ENCODE results near the gene VAV2. TPM values are rescaled to one million over a fixed set of nuclear protein-coding genes. Genes with fewer than 3 reads are reported as not detected.

The VAV2 gene
- total and polyA plus RNA-seq, 11 donors = 3.3 to 9.9 (median 5.3) TPM

DNA sequence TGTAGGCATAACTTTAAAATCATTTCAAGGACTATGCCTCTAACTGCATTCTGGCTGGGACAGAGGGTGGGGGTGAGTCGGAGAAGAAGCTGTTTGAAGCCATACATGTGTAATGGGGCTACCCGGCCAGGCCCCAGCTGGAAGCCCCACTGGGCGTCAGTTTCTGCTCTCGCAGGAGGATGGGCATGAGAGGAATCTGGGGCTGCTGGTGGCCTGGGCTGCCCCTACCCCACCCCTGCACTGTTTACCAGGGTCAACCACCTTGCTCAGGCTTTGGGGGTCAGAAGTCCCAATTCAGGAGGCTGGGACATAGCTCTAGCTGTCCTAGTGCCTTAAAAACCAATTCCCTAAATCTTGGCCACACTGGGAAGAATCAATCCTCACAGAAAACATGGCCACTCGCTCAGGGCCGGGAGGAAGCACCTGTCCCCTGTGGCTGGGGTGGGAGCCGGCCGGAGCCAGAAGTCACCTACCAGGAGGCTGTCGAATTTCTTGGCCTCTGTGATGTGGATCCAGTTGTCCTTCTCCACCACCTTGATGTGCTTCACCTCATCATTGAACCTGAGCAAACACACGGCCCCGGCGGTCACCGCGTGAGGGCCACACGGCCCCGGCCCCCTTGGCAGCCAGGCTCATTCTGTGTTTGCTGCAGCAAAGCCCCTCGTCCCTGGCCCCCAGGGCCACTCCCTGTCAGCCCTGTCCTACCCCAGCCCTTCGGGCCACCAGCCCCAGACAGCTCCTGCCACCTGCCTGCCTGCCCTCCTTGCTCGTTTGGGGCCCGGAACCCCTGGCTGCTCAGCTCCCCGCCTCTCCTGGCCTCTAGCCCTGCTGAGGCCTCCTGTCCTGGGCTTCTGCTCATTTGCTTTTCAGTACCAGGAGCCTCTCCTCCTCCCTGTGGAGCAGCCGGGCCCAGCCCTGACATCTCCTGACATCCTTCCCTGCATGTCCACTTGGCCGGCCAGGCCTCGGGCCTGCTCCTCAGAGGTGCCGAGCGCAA is 220.3 kb downstream of the VAV2 start:
- DNase-seq (peak in 4 of 5 donors; percentile 1 to 33 (median 16)), ATAC-seq (no peak)
- no peaks in the 10 kb centered on the region for H3K27me3 ChIP-seq
- H3K4me1 ChIP-seq = peaks cover 0 to 9% (median 0%) of the 10 kb centered on the region in 12 donors
- no peak for TF ChIP-seq POLR2A (IDR thresholded peaks at IDR 0.05)
- TF ChIP-seq CTCF (IDR thresholded peaks at IDR 0.05) = no peak
- peaks cover 0 to 76% (median 24%) of the 10 kb centered on the region in 9 donors for H3K36me3 ChIP-seq
- H3K27ac ChIP-seq = no peak overlapping the region
- 82 to 96% (median 92%) methylated on average over 18 to 26 of the region's 26 CpGs for WGBS, 4 donors
- peaks cover 0 to 26% (median 8%) of the 10 kb centered on the region in 12 donors for H3K9me3 ChIP-seq
- H3K4me3 ChIP-seq = no peak overlapping the region
- intact Hi-C loops (cut with DNase I) = no loop called here

GRCh38 chr9:133770076-133770777 is 221.9 kb downstream of the VAV2 start:
- ATAC-seq (no peak), DNase-seq (peak in 3 of 5 donors; percentile 15 to 48 (median 27))
- Histone ChIP-seq H3K36me3 (peaks cover 0 to 76% (median 22%) of the 10 kb centered on the region in 9 donors), H3K27me3 (no peaks in the 10 kb centered on the region), H3K27ac (no peak overlapping the region), H3K4me1 (peaks cover 0 to 6% (median 0%) of the 10 kb centered on the region in 12 donors), H3K9me3 (peaks cover 0 to 31% (median 10%) of the 10 kb centered on the region in 12 donors), H3K4me3 (no peak overlapping the region)
- TF ChIP-seq CTCF (IDR thresholded peaks at IDR 0.05) (no peak), POLR2A (IDR thresholded peaks at IDR 0.05) (no peak)
- intact Hi-C loops (cut with DNase I) = no loop called here
- 89 to 93% (median 92%) methylated on average over 7 to 16 of the region's 16 CpGs for WGBS, 4 donors

DNA sequence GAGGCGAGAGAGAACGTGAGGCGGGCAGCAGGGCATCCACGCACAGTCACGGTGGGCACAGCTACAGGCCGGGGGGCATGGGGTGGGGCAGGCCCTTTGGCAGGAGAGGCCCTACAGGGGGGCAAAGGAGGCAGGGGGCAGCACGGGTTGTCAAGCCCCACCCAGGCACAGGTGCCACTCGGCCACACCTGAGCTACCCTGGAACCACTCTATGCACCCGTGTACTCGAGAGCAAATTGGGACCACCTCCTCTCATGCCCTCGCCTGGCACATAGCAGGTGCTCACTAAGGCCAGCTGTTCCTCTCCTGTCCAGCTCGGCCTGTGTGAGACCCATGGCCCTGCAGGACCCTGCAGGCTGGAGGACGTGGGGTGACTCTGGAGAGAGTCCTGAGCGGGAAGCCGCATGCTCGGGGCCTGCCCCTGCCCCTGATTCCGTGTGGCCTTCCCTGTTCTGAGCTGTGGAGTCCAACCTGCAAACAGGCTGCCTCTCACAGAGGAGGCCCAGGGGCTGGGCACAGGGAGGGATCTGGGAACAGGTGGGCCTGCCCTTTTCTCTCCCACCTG is 222.5 kb downstream of the VAV2 start:
- 89 to 98% (median 95%) methylated on average over 12 to 17 of the region's 17 CpGs for WGBS, 4 donors
- no peaks in the 10 kb centered on the region for H3K27me3 ChIP-seq
- intact Hi-C loops (cut with DNase I) = no loop called here
- ATAC-seq (peak in 2 of 4 donors; percentile 11 to 38), DNase-seq (peak in 2 of 5 donors; percentile 17 to 43)
- peaks cover 0 to 36% (median 10%) of the 10 kb centered on the region in 12 donors for H3K9me3 ChIP-seq
- no peak for TF ChIP-seq CTCF (IDR thresholded peaks at IDR 0.05)
- TF ChIP-seq POLR2A (IDR thresholded peaks at IDR 0.05) = no peak
- H3K4me3 ChIP-seq = no peak overlapping the region
- peaks cover 0 to 6% (median 0%) of the 10 kb centered on the region in 12 donors for H3K4me1 ChIP-seq
- peaks cover 0 to 71% (median 18%) of the 10 kb centered on the region in 9 donors for H3K36me3 ChIP-seq
- H3K27ac ChIP-seq = no peak overlapping the region

All from heart left ventricle (tissue), 16 donors.